HG02840 (cell line): Measurements from ENCODE around the gene ACTR1A.
"Not testable (repeated sequence)": the region's sequence is repeated elsewhere in the genome, so short reads cannot be mapped to it uniquely, and the experiment has no call there.

Experiments used
- ATAC-seq: cut with Tn5 transposase; IDR thresholded peaks from one replicate; pipeline ENCODE4 v1.9.1; 2021; ENCODE audit warnings: mild to moderate bottlenecking, moderate library complexity, moderate number of reproducible peaks; ENCODE audit not compliant: unreplicated experiment, low FRiP score

Gene ACTR1A

GRCh38 chr10:102458656-102459055 is 43.9 kb downstream of the ACTR1A start:
- no peak for ATAC-seq

- ATAC-seq, result no peak
Measured at GRCh38 chr10:102457591-102458150, 44.8 kb downstream of the ACTR1A start.

GRCh38 chr10:102455893-102456471 is 46.5 kb downstream of the ACTR1A start:
- no peak for ATAC-seq

GRCh38 chr10:102454662-102455487 is 47.6 kb downstream of the ACTR1A start:
- ATAC-seq, result not testable (repeated sequence)

- no peak for ATAC-seq
Measured at GRCh38 chr10:102453502-102453901, 49.0 kb downstream of the ACTR1A start.

GRCh38 chr10:102452672-102453340 is 49.7 kb downstream of the ACTR1A start:
- ATAC-seq, result no peak

GRCh38 chr10:102451105-102451969 is 51.2 kb downstream of the ACTR1A start, which contains the start of gene C10orf95:
Gene C10orf95 (minus strand): TSS chr10:102451543. CDS start chr10:102451093, 450 bp downstream.
- ATAC-seq, result no peak

GRCh38 chr10:102450374-102451104 is 52.0 kb downstream of the ACTR1A start:
- peak; percentile 67 for ATAC-seq

GRCh38 chr10:102450124-102450373 is 52.5 kb downstream of the ACTR1A start:
- peak; percentile 9 for ATAC-seq

- ATAC-seq, result peak; percentile 45
Measured at GRCh38 chr10:102449321-102450123, 53.0 kb downstream of the ACTR1A start.

- no peak for ATAC-seq
Measured at GRCh38 chr10:102444851-102445250, 57.7 kb downstream of the ACTR1A start.

- no peak for ATAC-seq
Measured at GRCh38 chr10:102438374-102438773, 64.1 kb downstream of the ACTR1A start.

- no peak for ATAC-seq
Measured at GRCh38 chr10:102437515-102437914, 65.0 kb downstream of the ACTR1A start.

GRCh38 chr10:102436312-102436711 is 66.2 kb downstream of the ACTR1A start:
- no peak for ATAC-seq

GRCh38 chr10:102435529-102436233 is 66.8 kb downstream of the ACTR1A start:
- ATAC-seq, result no peak

GRCh38 chr10:102435133-102435497 is 67.4 kb downstream of the ACTR1A start:
- no peak for ATAC-seq

- no peak for ATAC-seq
Measured at GRCh38 chr10:102434394-102435132, 67.9 kb downstream of the ACTR1A start.

- ATAC-seq, result no peak
Measured at GRCh38 chr10:102433619-102434046, 68.9 kb downstream of the ACTR1A start.
